Measurements from ENCODE around the gene TXNRD2.

The TXNRD2 gene

DNA sequence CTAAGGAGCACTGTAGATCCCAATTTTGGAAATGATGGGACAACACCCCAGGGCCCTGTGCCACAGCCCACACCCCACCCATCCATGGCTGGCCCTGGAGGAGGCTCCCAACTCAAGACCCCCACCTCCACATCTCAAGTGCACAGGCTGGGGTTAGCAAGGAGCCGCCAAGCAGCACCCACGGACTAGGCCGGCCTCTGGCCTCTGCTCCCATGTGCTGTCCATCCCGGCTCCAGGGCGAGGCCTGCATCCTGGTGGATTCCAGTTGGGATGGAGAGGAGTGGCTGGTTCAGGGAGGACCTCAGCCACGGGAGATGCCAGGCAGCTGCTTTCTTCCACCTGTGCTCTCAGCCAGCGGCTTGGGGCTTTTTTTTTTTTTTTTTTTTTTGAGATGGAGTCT is 43.5 kb downstream of the TXNRD2 start:
- Histone ChIP-seq H4K91ac (ENCODE audit: low read length) (no peak overlapping the region), H2AFZ (ENCODE audit: low read depth, low read length) (no peak overlapping the region), H3K9ac (ENCODE audit: low read length) (no peak overlapping the region), H3K23ac (ENCODE audit: low read length in 2 of 2) (no peak overlapping the region), H3K27me3 (ENCODE audit: control insufficient read depth in 1 of 2, insufficient read depth in 1 of 2, low read length in 2 of 2) (no peaks in the 10 kb centered on the region), H3K9me3 (ENCODE audit: control insufficient read depth, low read length) (no peaks in the 10 kb centered on the region), H2BK12ac (ENCODE audit: low read length in 2 of 2) (no peak overlapping the region), H2AK5ac (ENCODE audit: low read length, severe bottlenecking) (no peak overlapping the region), H3K4me1 (ENCODE audit: control insufficient read depth, insufficient read depth, low read depth, low read length) (peaks cover 20% of the 10 kb centered on the region), H2BK15ac (ENCODE audit: low read depth, poor library complexity, severe bottlenecking) (no peak overlapping the region), H3K36me3 (ENCODE audit: control insufficient read depth in 1 of 2, insufficient read depth in 2 of 2, low read depth in 1 of 2, low read length in 2 of 2) (peaks cover 28 to 42% of the 10 kb centered on the region in 2 experiments), H3K14ac (ENCODE audit: low read length in 2 of 2) (no peak overlapping the region), H3K27ac (ENCODE audit: low read length, poor library complexity, severe bottlenecking) (no peak overlapping the region), H2BK120ac (ENCODE audit: low read depth, low read length) (no peak overlapping the region), H3K18ac (ENCODE audit: low read depth in 1 of 2, low read length in 2 of 2) (no peak overlapping the region), H3K4ac (ENCODE audit: low read depth in 1 of 2, low read length in 2 of 2) (no peak overlapping the region), H3K4me2 (ENCODE audit: low read length, poor library complexity, severe bottlenecking) (no peak overlapping the region), H4K8ac (ENCODE audit: low read length) (no peak overlapping the region), H3K4me3 (ENCODE audit: insufficient read depth in 1 of 2, low read depth in 1 of 2, low read length in 2 of 2) (no peak overlapping the region), H2BK5ac (ENCODE audit: low read depth, low read length, poor library complexity, severe bottlenecking) (no peak overlapping the region), H3K79me1 (replicated peaks; ENCODE audit: low read length, poor library complexity, severe bottlenecking) (no peaks in the 10 kb centered on the region)
- no peak for DNase-seq
- WGBS: 93% methylated on average over 7 of the region's 7 CpGs

DNA sequence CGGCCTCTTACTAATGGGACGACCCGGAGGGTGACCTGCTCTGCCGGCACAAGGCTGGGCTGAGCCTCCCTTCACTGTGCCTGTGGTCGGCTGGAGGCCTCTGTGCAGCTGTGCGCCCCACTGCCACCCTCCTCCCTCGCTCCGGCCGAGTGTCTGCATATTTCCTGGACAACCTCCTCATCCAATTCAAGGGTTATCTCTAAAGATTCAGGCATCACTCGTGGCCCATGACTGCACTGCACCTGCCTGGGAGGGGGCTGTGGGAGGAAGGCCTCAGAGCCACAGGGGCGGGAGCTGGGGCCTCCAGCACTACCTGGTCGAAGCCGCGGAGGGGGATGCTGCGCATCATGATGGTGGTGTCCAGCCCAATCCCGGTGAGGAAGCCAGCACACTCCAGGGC is 43.9 kb downstream of the TXNRD2 start:
- Histone ChIP-seq H3K4me1 (ENCODE audit: control insufficient read depth, insufficient read depth, low read depth, low read length) (peaks cover 21% of the 10 kb centered on the region), H3K4ac (ENCODE audit: low read depth in 1 of 2, low read length in 2 of 2) (no peak overlapping the region), H3K4me3 (ENCODE audit: insufficient read depth in 1 of 2, low read depth in 1 of 2, low read length in 2 of 2) (no peak overlapping the region), H2BK12ac (ENCODE audit: low read length in 2 of 2) (no peak overlapping the region), H2AK5ac (ENCODE audit: low read length, severe bottlenecking) (no peak overlapping the region), H3K27ac (ENCODE audit: low read length, poor library complexity, severe bottlenecking) (no peak overlapping the region), H3K14ac (ENCODE audit: low read length in 2 of 2) (peak overlapping the region in 1 of 2 experiments; percentile 35), H3K27me3 (ENCODE audit: control insufficient read depth in 1 of 2, insufficient read depth in 1 of 2, low read length in 2 of 2) (no peaks in the 10 kb centered on the region), H4K8ac (ENCODE audit: low read length) (no peak overlapping the region), H2BK5ac (ENCODE audit: low read depth, low read length, poor library complexity, severe bottlenecking) (no peak overlapping the region), H4K91ac (ENCODE audit: low read length) (no peak overlapping the region), H2BK15ac (ENCODE audit: low read depth, poor library complexity, severe bottlenecking) (no peak overlapping the region), H3K18ac (ENCODE audit: low read depth in 1 of 2, low read length in 2 of 2) (no peak overlapping the region), H3K23ac (ENCODE audit: low read length in 2 of 2) (no peak overlapping the region), H3K79me1 (replicated peaks; ENCODE audit: low read length, poor library complexity, severe bottlenecking) (no peaks in the 10 kb centered on the region), H3K9me3 (ENCODE audit: control insufficient read depth, low read length) (no peaks in the 10 kb centered on the region), H3K4me2 (ENCODE audit: low read length, poor library complexity, severe bottlenecking) (no peak overlapping the region), H2BK120ac (ENCODE audit: low read depth, low read length) (no peak overlapping the region), H2AFZ (ENCODE audit: low read depth, low read length) (no peak overlapping the region), H3K9ac (ENCODE audit: low read length) (no peak overlapping the region), H3K36me3 (ENCODE audit: control insufficient read depth in 1 of 2, insufficient read depth in 2 of 2, low read depth in 1 of 2, low read length in 2 of 2) (peaks cover 28 to 43% of the 10 kb centered on the region in 2 experiments)
- WGBS: 94% methylated on average over 16 of the region's 16 CpGs
- DNase-seq: no peak

DNA sequence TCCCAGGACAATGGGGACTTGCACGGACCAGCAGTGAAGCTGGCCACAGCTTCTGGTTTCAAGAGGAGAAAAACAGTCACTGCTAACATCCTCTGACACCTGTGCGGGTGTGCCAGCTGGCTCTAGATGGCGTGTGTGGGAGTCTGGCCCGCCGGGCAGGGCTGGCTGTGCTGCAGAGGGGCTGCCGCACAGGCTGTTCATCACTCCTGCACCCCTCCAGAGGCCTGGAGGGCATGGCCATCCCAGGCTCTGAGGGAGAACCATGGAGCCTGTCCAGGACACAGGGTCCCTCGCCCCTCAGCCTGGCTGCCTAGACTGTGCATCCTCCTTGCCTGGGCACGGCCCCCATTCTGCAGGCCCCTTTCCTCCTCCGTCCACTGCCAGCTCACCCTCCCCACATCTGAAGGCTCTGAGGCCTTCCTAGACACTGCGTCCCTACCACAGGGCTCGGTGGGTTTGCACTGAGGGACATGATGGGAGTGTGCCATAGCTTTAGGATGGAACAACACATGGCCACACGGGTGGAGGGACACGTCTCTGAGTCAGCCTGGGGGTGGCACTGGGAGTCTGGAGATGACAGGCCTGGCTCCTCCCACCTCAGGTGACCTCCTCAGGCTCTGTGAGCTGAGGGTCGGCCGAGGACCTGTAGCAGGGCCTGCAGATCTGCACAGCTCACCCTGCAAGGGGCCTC is 44.8 kb downstream of the TXNRD2 start:
- no peak overlapping the region for H2BK120ac ChIP-seq (ENCODE audit: low read depth, low read length)
- no peak overlapping the region for H3K9ac ChIP-seq (ENCODE audit: low read length)
- peaks cover 23% of the 10 kb centered on the region for H3K4me1 ChIP-seq (ENCODE audit: control insufficient read depth, insufficient read depth, low read depth, low read length)
- no peak overlapping the region for H2BK15ac ChIP-seq (ENCODE audit: low read depth, poor library complexity, severe bottlenecking)
- WGBS: 92% methylated on average over 15 of the region's 15 CpGs
- H3K4me3 ChIP-seq (ENCODE audit: insufficient read depth in 1 of 2, low read depth in 1 of 2, low read length in 2 of 2): no peak overlapping the region
- H3K14ac ChIP-seq (ENCODE audit: low read length in 2 of 2): peak overlapping the region in 1 of 2 experiments; percentile 59
- no peak overlapping the region for H2AK5ac ChIP-seq (ENCODE audit: low read length, severe bottlenecking)
- H2BK12ac ChIP-seq (ENCODE audit: low read length in 2 of 2): no peak overlapping the region
- no peak overlapping the region for H2AFZ ChIP-seq (ENCODE audit: low read depth, low read length)
- H3K9me3 ChIP-seq (ENCODE audit: control insufficient read depth, low read length): no peaks in the 10 kb centered on the region
- no peaks in the 10 kb centered on the region for H3K27me3 ChIP-seq (ENCODE audit: control insufficient read depth in 1 of 2, insufficient read depth in 1 of 2, low read length in 2 of 2)
- no peak overlapping the region for H3K4ac ChIP-seq (ENCODE audit: low read depth in 1 of 2, low read length in 2 of 2)
- no peak overlapping the region for H3K4me2 ChIP-seq (ENCODE audit: low read length, poor library complexity, severe bottlenecking)
- DNase-seq: no peak
- peak overlapping the region; percentile 1 for H4K8ac ChIP-seq (ENCODE audit: low read length)
- H3K23ac ChIP-seq (ENCODE audit: low read length in 2 of 2): peak overlapping the region in 1 of 2 experiments; percentile 40
- H3K36me3 ChIP-seq (ENCODE audit: control insufficient read depth in 1 of 2, insufficient read depth in 2 of 2, low read depth in 1 of 2, low read length in 2 of 2): peaks cover 25 to 43% of the 10 kb centered on the region in 2 experiments
- no peaks in the 10 kb centered on the region for H3K79me1 ChIP-seq (replicated peaks; ENCODE audit: low read length, poor library complexity, severe bottlenecking)
- no peak overlapping the region for H3K27ac ChIP-seq (ENCODE audit: low read length, poor library complexity, severe bottlenecking)
- peak overlapping the region in 1 of 2 experiments; percentile 14 for H3K18ac ChIP-seq (ENCODE audit: low read depth in 1 of 2, low read length in 2 of 2)
- no peak overlapping the region for H2BK5ac ChIP-seq (ENCODE audit: low read depth, low read length, poor library complexity, severe bottlenecking)
- H4K91ac ChIP-seq (ENCODE audit: low read length): peak overlapping the region; percentile 52

DNA sequence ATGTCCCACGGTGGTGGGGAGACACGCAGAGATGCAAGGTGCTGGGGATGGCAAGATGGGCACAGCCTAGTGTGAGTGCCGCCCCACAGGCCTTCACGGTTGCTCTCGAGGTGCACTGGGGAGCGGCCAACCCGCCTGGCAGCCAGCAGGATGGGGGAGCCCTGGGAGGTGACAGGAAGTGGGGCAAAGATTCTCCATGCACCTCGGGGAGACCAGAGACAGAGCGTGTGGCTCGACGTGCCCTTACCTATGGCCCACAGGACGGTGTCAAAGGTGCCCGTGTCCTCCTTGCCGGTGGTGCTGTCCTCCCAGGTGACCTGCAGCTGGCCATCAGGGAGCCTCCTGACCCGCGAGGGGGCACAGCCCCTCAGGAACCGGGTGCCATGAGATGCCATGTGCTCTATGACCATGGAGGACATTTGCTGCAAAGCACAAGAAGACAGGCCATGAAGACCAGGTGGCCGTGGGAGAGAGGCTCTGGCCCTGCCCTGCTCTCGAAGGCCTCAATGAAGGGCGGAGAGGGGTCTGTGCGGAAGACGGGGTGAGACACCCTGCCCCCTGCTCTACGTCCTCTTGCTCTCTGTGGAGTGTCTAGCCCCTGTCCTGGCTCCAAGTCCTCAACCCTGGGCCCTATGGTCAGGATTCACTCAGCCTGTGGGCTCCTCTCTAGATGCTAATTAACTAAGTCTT is 46.3 kb downstream of the TXNRD2 start:
- no peak overlapping the region for H2BK12ac ChIP-seq (ENCODE audit: low read length in 2 of 2)
- no peak overlapping the region for H3K23ac ChIP-seq (ENCODE audit: low read length in 2 of 2)
- no peak overlapping the region for H3K14ac ChIP-seq (ENCODE audit: low read length in 2 of 2)
- WGBS: 97% methylated on average over 23 of the region's 23 CpGs
- no peak overlapping the region for H3K4me3 ChIP-seq (ENCODE audit: insufficient read depth in 1 of 2, low read depth in 1 of 2, low read length in 2 of 2)
- H3K9ac ChIP-seq (ENCODE audit: low read length): no peak overlapping the region
- H4K8ac ChIP-seq (ENCODE audit: low read length): no peak overlapping the region
- H3K4me1 ChIP-seq (ENCODE audit: control insufficient read depth, insufficient read depth, low read depth, low read length): peaks cover 32% of the 10 kb centered on the region
- no peak overlapping the region for H3K4ac ChIP-seq (ENCODE audit: low read depth in 1 of 2, low read length in 2 of 2)
- DNase-seq: no peak
- no peaks in the 10 kb centered on the region for H3K79me1 ChIP-seq (replicated peaks; ENCODE audit: low read length, poor library complexity, severe bottlenecking)
- H3K9me3 ChIP-seq (ENCODE audit: control insufficient read depth, low read length): no peaks in the 10 kb centered on the region
- H3K18ac ChIP-seq (ENCODE audit: low read depth in 1 of 2, low read length in 2 of 2): no peak overlapping the region
- H2AK5ac ChIP-seq (ENCODE audit: low read length, severe bottlenecking): no peak overlapping the region
- no peak overlapping the region for H3K27ac ChIP-seq (ENCODE audit: low read length, poor library complexity, severe bottlenecking)
- H2BK15ac ChIP-seq (ENCODE audit: low read depth, poor library complexity, severe bottlenecking): no peak overlapping the region
- peaks cover 18 to 40% of the 10 kb centered on the region in 2 experiments for H3K36me3 ChIP-seq (ENCODE audit: control insufficient read depth in 1 of 2, insufficient read depth in 2 of 2, low read depth in 1 of 2, low read length in 2 of 2)
- H2BK5ac ChIP-seq (ENCODE audit: low read depth, low read length, poor library complexity, severe bottlenecking): no peak overlapping the region
- no peak overlapping the region for H3K4me2 ChIP-seq (ENCODE audit: low read length, poor library complexity, severe bottlenecking)
- H2AFZ ChIP-seq (ENCODE audit: low read depth, low read length): no peak overlapping the region
- H4K91ac ChIP-seq (ENCODE audit: low read length): peak overlapping the region; percentile 14
- H3K27me3 ChIP-seq (ENCODE audit: control insufficient read depth in 1 of 2, insufficient read depth in 1 of 2, low read length in 2 of 2): no peaks in the 10 kb centered on the region
- no peak overlapping the region for H2BK120ac ChIP-seq (ENCODE audit: low read depth, low read length)
